ENCODE results near the gene PF4V1. TPM values are rescaled to one million over a fixed set of nuclear protein-coding genes. Genes with fewer than 3 reads are reported as not detected.

Gene PF4V1
- total and polyA plus RNA-seq, 9 of the 15 experiments (the other 6 are each of a cell fraction or from before 2014, with no cell fraction given), result not detected

DNA sequence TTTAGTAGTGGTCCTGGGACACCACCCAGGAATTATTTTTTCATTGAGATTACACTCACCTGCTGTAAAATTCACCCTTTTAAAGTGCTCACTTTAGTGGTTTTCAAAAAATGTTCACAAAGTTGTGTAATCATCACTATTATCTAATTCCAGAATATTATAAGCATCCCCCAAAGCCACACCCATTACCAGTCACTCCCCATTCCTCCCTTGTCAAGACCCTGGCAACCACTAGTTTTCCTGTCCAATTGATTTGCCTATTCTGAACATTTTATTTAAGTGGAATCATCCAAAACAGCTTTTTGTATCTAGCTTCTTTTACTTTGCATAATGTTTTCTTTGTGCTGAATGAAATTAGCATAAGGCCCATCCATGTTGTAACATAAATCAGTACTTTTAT lies 29.3 kb upstream of the PF4V1 start:
- ATAC-seq (no peak), DNase-seq (ENCODE audit: extremely low read depth in 1 of 4, low spot score in 3 of 4) (no peak), FAIRE-seq (no peak)
- no peak overlapping the region for H3K27ac ChIP-seq (ENCODE audit: extremely low read depth, low read depth, low read length)
- intact Hi-C loops (cut with micrococcal nuclease), result no loop called here
- H2AFZ ChIP-seq (ENCODE audit: low read depth, low read length), result no peak overlapping the region
- no peak overlapping the region for H3K4me2 ChIP-seq (ENCODE audit: insufficient read depth, low read length)
- no peak overlapping the region for H3K9ac ChIP-seq (ENCODE audit: insufficient read depth in 1 of 2, low read depth in 2 of 2, low read length in 2 of 2)
- no peak overlapping the region for H3K4me3 ChIP-seq
- in situ Hi-C loops (cut with MboI), result no loop called here
- H3K9me3 ChIP-seq (replicated peaks; ENCODE audit: control insufficient read depth, insufficient read depth, low read depth, low read length), result no peaks in the 10 kb centered on the region
- no TSS peak for BruUV-seq (replicated peaks)
- no peaks in the 10 kb centered on the region for H3K79me2 ChIP-seq (ENCODE audit: control insufficient read depth, insufficient read depth, low read length)
- ChIA-PET POLR2A (no interaction called here), CTCF (ENCODE audit: low intra/inter-chr PET ratio) (no interaction called here)
- H4K20me1 ChIP-seq (replicated peaks; ENCODE audit: control insufficient read depth, insufficient read depth, low read length), result no peaks in the 10 kb centered on the region
- H3K36me3 ChIP-seq (ENCODE audit: control insufficient read depth, insufficient read depth, low read length), result no peaks in the 10 kb centered on the region
- H3K27me3 ChIP-seq (ENCODE audit: control insufficient read depth in 2 of 2, insufficient read depth in 2 of 2, low read length in 2 of 2), result no peaks in the 10 kb centered on the region
- H3K9me1 ChIP-seq (ENCODE audit: control insufficient read depth, insufficient read depth, low read length), result no peaks in the 10 kb centered on the region
- no peaks in the 10 kb centered on the region for H3K4me1 ChIP-seq (replicated peaks in 1 of 2; ENCODE audit: control insufficient read depth in 2 of 2, insufficient read depth in 2 of 2, low read length in 2 of 2)
- TF ChIP-seq, protein P1, sequence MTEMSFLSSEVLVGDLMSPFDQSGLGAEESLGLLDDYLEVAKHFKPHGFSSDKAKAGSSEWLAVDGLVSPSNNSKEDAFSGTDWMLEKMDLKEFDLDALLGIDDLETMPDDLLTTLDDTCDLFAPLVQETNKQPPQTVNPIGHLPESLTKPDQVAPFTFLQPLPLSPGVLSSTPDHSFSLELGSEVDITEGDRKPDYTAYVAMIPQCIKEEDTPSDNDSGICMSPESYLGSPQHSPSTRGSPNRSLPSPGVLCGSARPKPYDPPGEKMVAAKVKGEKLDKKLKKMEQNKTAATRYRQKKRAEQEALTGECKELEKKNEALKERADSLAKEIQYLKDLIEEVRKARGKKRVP (CRISPR knock-in tag; IDR thresholded peaks at IDR 0.05), result no peak
- TF ChIP-seq CEBPB (tag; IDR thresholded peaks at IDR 0.05) (no peak), SMAD2 (IDR thresholded peaks at IDR 0.05; ENCODE audit: low read depth, low read length) (no peak)

DNA sequence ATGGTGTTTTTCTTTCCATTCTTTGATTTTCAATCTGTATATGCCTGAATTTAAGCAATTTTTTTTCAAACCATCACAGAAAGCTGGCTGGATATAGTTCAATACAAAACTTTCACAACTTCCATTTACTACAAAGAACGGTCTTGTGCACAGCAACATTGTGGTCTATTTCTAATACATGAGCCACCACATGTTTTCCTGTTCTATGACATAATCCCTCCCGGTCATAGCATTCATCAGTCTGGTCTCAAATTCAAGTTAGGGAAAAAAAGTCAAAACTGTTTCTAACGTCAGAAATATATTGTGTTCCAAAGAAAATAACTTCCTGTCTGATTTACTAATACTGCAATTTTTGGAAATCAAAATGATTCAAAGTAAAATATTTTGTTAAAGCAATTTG lies 24.1 kb upstream of the PF4V1 start:
- no TSS peak for BruUV-seq (replicated peaks)
- in situ Hi-C loops (cut with MboI) (no loop called here), intact Hi-C loops (cut with micrococcal nuclease) (no loop called here)
- TF ChIP-seq ZNF277 (CRISPR knock-in tag; IDR thresholded peaks at IDR 0.05; ENCODE audit: borderline replicate concordance) (no peak), SP2 (IDR thresholded peaks at IDR 0.05; ENCODE audit: extremely low read depth, low read depth, low read length, poor library complexity, severe bottlenecking) (no peak), ZNF3 (CRISPR knock-in tag; IDR thresholded peaks at IDR 0.05) (no peak), ZSCAN29 (IDR thresholded peaks at IDR 0.05) (no peak), NR2C1 (IDR thresholded peaks at IDR 0.05) (no peak), NR2C1 (tag; IDR thresholded peaks at IDR 0.05) (no peak), POLR3G (IDR thresholded peaks at IDR 0.05; ENCODE audit: extremely low read depth, insufficient read length, insufficient replicate concordance) (no peak), ZNF699 (CRISPR knock-in tag; IDR thresholded peaks at IDR 0.05; ENCODE audit: insufficient replicate concordance) (no peak), STAT5B (CRISPR knock-in tag; IDR thresholded peaks at IDR 0.05) (no peak), GATAD2A (IDR thresholded peaks at IDR 0.05) (no peak)
- TF ChIP-seq, protein P2, sequence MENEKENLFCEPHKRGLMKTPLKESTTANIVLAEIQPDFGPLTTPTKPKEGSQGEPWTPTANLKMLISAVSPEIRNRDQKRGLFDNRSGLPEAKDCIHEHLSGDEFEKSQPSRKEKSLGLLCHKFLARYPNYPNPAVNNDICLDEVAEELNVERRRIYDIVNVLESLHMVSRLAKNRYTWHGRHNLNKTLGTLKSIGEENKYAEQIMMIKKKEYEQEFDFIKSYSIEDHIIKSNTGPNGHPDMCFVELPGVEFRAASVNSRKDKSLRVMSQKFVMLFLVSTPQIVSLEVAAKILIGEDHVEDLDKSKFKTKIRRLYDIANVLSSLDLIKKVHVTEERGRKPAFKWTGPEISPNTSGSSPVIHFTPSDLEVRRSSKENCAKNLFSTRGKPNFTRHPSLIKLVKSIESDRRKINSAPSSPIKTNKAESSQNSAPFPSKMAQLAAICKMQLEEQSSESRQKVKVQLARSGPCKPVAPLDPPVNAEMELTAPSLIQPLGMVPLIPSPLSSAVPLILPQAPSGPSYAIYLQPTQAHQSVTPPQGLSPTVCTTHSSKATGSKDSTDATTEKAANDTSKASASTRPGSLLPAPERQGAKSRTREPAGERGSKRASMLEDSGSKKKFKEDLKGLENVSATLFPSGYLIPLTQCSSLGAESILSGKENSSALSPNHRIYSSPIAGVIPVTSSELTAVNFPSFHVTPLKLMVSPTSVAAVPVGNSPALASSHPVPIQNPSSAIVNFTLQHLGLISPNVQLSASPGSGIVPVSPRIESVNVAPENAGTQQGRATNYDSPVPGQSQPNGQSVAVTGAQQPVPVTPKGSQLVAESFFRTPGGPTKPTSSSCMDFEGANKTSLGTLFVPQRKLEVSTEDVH (IDR thresholded peaks at IDR 0.05; ENCODE audit: low read depth, partially characterized antibody), result no peak

More for the DNA sequence above, 24.1 kb upstream of the PF4V1 start:
- ChIA-PET CTCF (ENCODE audit: low intra/inter-chr PET ratio) (no interaction called here), POLR2A (no interaction called here)
- ATAC-seq (no peak), FAIRE-seq (no peak), DNase-seq (ENCODE audit: extremely low read depth in 1 of 4, low spot score in 3 of 4) (no peak)
- Histone ChIP-seq H3K27ac (ENCODE audit: extremely low read depth, low read depth, low read length) (no peak overlapping the region), H3K27me3 (ENCODE audit: control insufficient read depth in 2 of 2, insufficient read depth in 2 of 2, low read length in 2 of 2) (no peaks in the 10 kb centered on the region), H3K9me1 (ENCODE audit: control insufficient read depth, insufficient read depth, low read length) (no peaks in the 10 kb centered on the region), H3K36me3 (ENCODE audit: control insufficient read depth, insufficient read depth, low read length) (no peaks in the 10 kb centered on the region), H3K9me3 (replicated peaks; ENCODE audit: control insufficient read depth, insufficient read depth, low read depth, low read length) (no peaks in the 10 kb centered on the region), H2AFZ (ENCODE audit: low read depth, low read length) (no peak overlapping the region), H4K20me1 (replicated peaks; ENCODE audit: control insufficient read depth, insufficient read depth, low read length) (no peaks in the 10 kb centered on the region), H3K4me2 (ENCODE audit: insufficient read depth, low read length) (no peak overlapping the region), H3K79me2 (ENCODE audit: control insufficient read depth, insufficient read depth, low read length) (no peaks in the 10 kb centered on the region), H3K9ac (ENCODE audit: insufficient read depth in 1 of 2, low read depth in 2 of 2, low read length in 2 of 2) (no peak overlapping the region), H3K4me1 (replicated peaks in 1 of 2; ENCODE audit: control insufficient read depth in 2 of 2, insufficient read depth in 2 of 2, low read length in 2 of 2) (peaks cover 0 to 18% of the 10 kb centered on the region in 2 experiments; a peak in 2 of 5 replicates), H3K4me3 (no peak overlapping the region)
- WGBS (ENCODE audit: insufficient coverage, low coverage, missing lambda C conversion rate), result 78% methylated on average over 3 of the region's 3 CpGs
